ENCODE data around the gene TNFAIP1. TPM values are rescaled to one million over a fixed set of nuclear protein-coding genes. Genes with fewer than 3 reads are reported as not detected.

Gene TNFAIP1
- total RNA-seq, 1 experiment from 2014 or later = 27.5 TPM

- no peak for TF ChIP-seq EZH2 (IDR thresholded peaks at IDR 0.05; ENCODE audit: low read length, unreplicated experiment)
- no peak for TF ChIP-seq EZH2phosphoT487 (IDR thresholded peaks at IDR 0.05; ENCODE audit: borderline replicate concordance, low read length)
- TF ChIP-seq CTCF (conservative IDR thresholded peaks at IDR 0.05; ENCODE audit: low read depth, low read length) = no peak
- H3K27ac ChIP-seq (ENCODE audit: low read length) = no peak overlapping the region
- peaks cover 28% of the 10 kb centered on the region for H3K4me1 ChIP-seq (ENCODE audit: insufficient read depth, low read length)
- no peaks in the 10 kb centered on the region for H4K20me1 ChIP-seq (ENCODE audit: low read length)
- H3K9me2 ChIP-seq (replicated peaks; ENCODE audit: low read length) = no peaks in the 10 kb centered on the region
- CTCF ChIA-PET = no interaction called here
- no TSS peak for BruUV-seq (replicated peaks)
- H3F3A ChIP-seq (ENCODE audit: low read length, unreplicated experiment) = peaks cover 6% of the 10 kb centered on the region
- no peak overlapping the region for H3K9ac ChIP-seq (ENCODE audit: low read length)
- no peak overlapping the region for H3K4me2 ChIP-seq (ENCODE audit: low read length)
- intact Hi-C loops (cut with micrococcal nuclease) = no loop called here
- no peak overlapping the region for H2AFZ ChIP-seq (ENCODE audit: low read length)
- no peaks in the 10 kb centered on the region for H3K27me3 ChIP-seq (ENCODE audit: low read length)
- DNase-seq (no peak), ATAC-seq (no peak)
- POLR2A ChIA-PET (ENCODE audit: unreplicated experiment) = no interaction called here
- H3K79me2 ChIP-seq (ENCODE audit: low read length) = no peaks in the 10 kb centered on the region
- H3K36me3 ChIP-seq (ENCODE audit: low read depth, low read length) = peaks cover 25% of the 10 kb centered on the region; the same call in 1 of the 2 replicates
- no peaks in the 10 kb centered on the region for H3K9me3 ChIP-seq (ENCODE audit: low read length)
- no peak overlapping the region for H3K4me3 ChIP-seq (ENCODE audit: low read length)
These were observed 13.4 kb downstream of the TNFAIP1 start for GRCh38 chr17:28348979-28349378.

DNA sequence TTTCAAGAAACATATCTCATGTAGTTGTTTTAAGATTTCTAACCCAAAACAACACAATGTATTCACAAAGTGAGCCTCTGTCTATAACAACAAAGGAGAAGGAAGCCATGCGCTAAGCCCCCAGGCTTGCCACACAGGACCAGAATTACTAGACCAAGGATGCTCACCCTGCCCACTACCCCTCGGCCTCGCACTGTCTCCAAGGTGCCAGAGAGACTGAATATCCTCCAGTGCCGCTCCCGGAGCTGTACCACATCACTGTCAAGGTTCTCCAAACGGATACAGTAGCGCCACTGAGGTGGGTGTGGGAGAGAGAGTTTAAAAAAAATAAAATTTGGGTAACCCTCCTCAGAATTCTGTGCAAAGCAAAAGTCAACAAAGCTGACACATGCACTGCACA, 14.7 kb downstream of the TNFAIP1 start:
- no peaks in the 10 kb centered on the region for H3K79me2 ChIP-seq (ENCODE audit: low read length)
- no peak for TF ChIP-seq EZH2phosphoT487 (IDR thresholded peaks at IDR 0.05; ENCODE audit: borderline replicate concordance, low read length)
- TF ChIP-seq EZH2 (IDR thresholded peaks at IDR 0.05; ENCODE audit: low read length, unreplicated experiment) = no peak
- no peak for TF ChIP-seq CTCF (conservative IDR thresholded peaks at IDR 0.05; ENCODE audit: low read depth, low read length)
- H3F3A ChIP-seq (ENCODE audit: low read length, unreplicated experiment) = peaks cover 6% of the 10 kb centered on the region
- H3K4me1 ChIP-seq (ENCODE audit: insufficient read depth, low read length) = peaks cover 28% of the 10 kb centered on the region
- ChIA-PET CTCF (no interaction called here), POLR2A (ENCODE audit: unreplicated experiment) (no interaction called here)
- no peaks in the 10 kb centered on the region for H4K20me1 ChIP-seq (ENCODE audit: low read length)
- DNase-seq = no peak
- no peak for ATAC-seq
- H3K4me2 ChIP-seq (ENCODE audit: low read length) = no peak overlapping the region
- H3K27ac ChIP-seq (ENCODE audit: low read length) = no peak overlapping the region
- no TSS peak for BruUV-seq (replicated peaks)
- no peak overlapping the region for H3K9ac ChIP-seq (ENCODE audit: low read length)
- no peaks in the 10 kb centered on the region for H3K27me3 ChIP-seq (ENCODE audit: low read length)
- H3K9me2 ChIP-seq (replicated peaks; ENCODE audit: low read length) = no peaks in the 10 kb centered on the region
- no peak overlapping the region for H3K4me3 ChIP-seq (ENCODE audit: low read length)
- intact Hi-C loops (cut with micrococcal nuclease) = no loop called here
- peaks cover 30% of the 10 kb centered on the region for H3K36me3 ChIP-seq (ENCODE audit: low read depth, low read length)
- H2AFZ ChIP-seq (ENCODE audit: low read length) = no peak overlapping the region
- no peaks in the 10 kb centered on the region for H3K9me3 ChIP-seq (ENCODE audit: low read length)

- TF ChIP-seq EZH2 (IDR thresholded peaks at IDR 0.05; ENCODE audit: low read length, unreplicated experiment) (no peak), CTCF (conservative IDR thresholded peaks at IDR 0.05; ENCODE audit: low read depth, low read length) (no peak), EZH2phosphoT487 (IDR thresholded peaks at IDR 0.05; ENCODE audit: borderline replicate concordance, low read length) (no peak)
- H4K20me1 ChIP-seq (ENCODE audit: low read length) = no peaks in the 10 kb centered on the region
- CTCF ChIA-PET = interaction anchor here (1.2 kb wide), 1 partner anchor 22 kb away, joined by 6 read pairs; the partner anchor contains the start of gene TNFAIP1
These were observed 21.7 kb downstream of the TNFAIP1 start, which contains the start of gene POLDIP2 for GRCh38 chr17:28357061-28357900. TSS of gene POLDIP2 (minus strand) at chr17:28357527. CDS start at chr17:28357448, 79 bp downstream.

More at GRCh38 chr17:28357061-28357900, 21.7 kb downstream of the TNFAIP1 start, which contains the start of gene POLDIP2:
- peak; percentile 99 for ATAC-seq
- no peaks in the 10 kb centered on the region for H3K27me3 ChIP-seq (ENCODE audit: low read length)
- peak within 1 kb of the TSS; percentile 99 for H3K9ac ChIP-seq (ENCODE audit: low read length)
- H3K9me3 ChIP-seq (ENCODE audit: low read length) = no peaks in the 10 kb centered on the region
- H3K79me2 ChIP-seq (ENCODE audit: low read length) = peaks cover 31% of the 10 kb centered on the region
- no TSS peak for BruUV-seq (replicated peaks)
- peak within 1 kb of the TSS; percentile 89 for H3K4me3 ChIP-seq (ENCODE audit: low read length)
- no peaks in the 10 kb centered on the region for H3K9me2 ChIP-seq (replicated peaks; ENCODE audit: low read length)
- H3K4me1 ChIP-seq (ENCODE audit: insufficient read depth, low read length) = peaks cover 10% of the 10 kb centered on the region; the same call in 1 of the 2 replicates
- peak within 1 kb of the TSS; percentile 36; the same call in 1 of the 2 replicates for H3K27ac ChIP-seq (ENCODE audit: low read length)
- H3F3A ChIP-seq (ENCODE audit: low read length, unreplicated experiment) = no peaks in the 10 kb centered on the region
- peak within 1 kb of the TSS; percentile 79 for H2AFZ ChIP-seq (ENCODE audit: low read length)
- peak within 1 kb of the TSS; percentile 88 for H3K4me2 ChIP-seq (ENCODE audit: low read length)
- intact Hi-C loops (cut with micrococcal nuclease) = loop anchor here (1.0 kb wide), 2 partner anchors 10 to 22 kb away; partner anchors contain the start of genes IFT20 and TNFAIP1
- DNase-seq = peak; percentile 90
- POLR2A ChIA-PET (ENCODE audit: unreplicated experiment) = interaction anchor here (0.6 to 1.2 kb wide), 5 partner anchors 22 to 150 kb away, joined by 3 to 12 read pairs (median 4); partner anchors contain the start of gene TNFAIP1
- H3K36me3 ChIP-seq (ENCODE audit: low read depth, low read length) = peaks cover 28% of the 10 kb centered on the region

All from PC-3 (cell line).